ENCODE measurements around the gene OR6B2. TPM values are rescaled to one million over a fixed set of nuclear protein-coding genes. Genes with fewer than 3 reads are reported as not detected.
"Not testable (repeated sequence)": the region's sequence is repeated elsewhere in the genome, so short reads cannot be mapped to it uniquely, and the experiment has no call there.

Gene OR6B2
- total RNA-seq, 1 experiment from 2014 or later, result not detected

- H4K20me1 ChIP-seq (ENCODE audit: insufficient read depth, low read depth, low read length), result no peaks in the 10 kb centered on the region
- H3K4me2 ChIP-seq (ENCODE audit: low read depth, low read length, poor library complexity, severe bottlenecking), result no peak overlapping the region
- no peaks in the 10 kb centered on the region for H3K9me2 ChIP-seq (replicated peaks; ENCODE audit: insufficient read depth, low read length)
- H3K4me1 ChIP-seq (ENCODE audit: low read length), result no peaks in the 10 kb centered on the region
- H3K27ac ChIP-seq (ENCODE audit: low read length), result no peak overlapping the region
- DNase-seq, result no peak
- no peak overlapping the region for H2AFZ ChIP-seq (ENCODE audit: low read length)
- no peaks in the 10 kb centered on the region for H3K79me2 ChIP-seq (ENCODE audit: low read length)
- no peaks in the 10 kb centered on the region for H3K36me3 ChIP-seq (ENCODE audit: insufficient read depth, low read length)
- no peaks in the 10 kb centered on the region for H3K27me3 ChIP-seq (ENCODE audit: low read length)
- no peak overlapping the region for H3K4me3 ChIP-seq (ENCODE audit: low read length)
- H3K9me3 ChIP-seq (ENCODE audit: low read length), result no peaks in the 10 kb centered on the region
- H3K9ac ChIP-seq (ENCODE audit: low read length), result no peak overlapping the region
These were observed 18.0 kb upstream of the OR6B2 start for GRCh38 chr2:240048237-240048636.

- no peak for DNase-seq
These were observed 14.9 kb upstream of the OR6B2 start for GRCh38 chr2:240045098-240045497.

GRCh38 chr2:240044096-240044495 lies 13.9 kb upstream of the OR6B2 start:
- H2AFZ ChIP-seq (ENCODE audit: low read length); H3K9me3 ChIP-seq (ENCODE audit: low read length); H3K4me1 ChIP-seq (ENCODE audit: low read length); H3K9me2 ChIP-seq (replicated peaks; ENCODE audit: insufficient read depth, low read length); H3K4me2 ChIP-seq (ENCODE audit: low read depth, low read length, poor library complexity, severe bottlenecking); DNase-seq; H3K27ac ChIP-seq (ENCODE audit: low read length); H3K36me3 ChIP-seq (ENCODE audit: insufficient read depth, low read length); H4K20me1 ChIP-seq (ENCODE audit: insufficient read depth, low read depth, low read length); H3K79me2 ChIP-seq (ENCODE audit: low read length); H3K27me3 ChIP-seq (ENCODE audit: low read length); H3K4me3 ChIP-seq (ENCODE audit: low read length); H3K9ac ChIP-seq (ENCODE audit: low read length): not testable (repeated sequence)

More at GRCh38 chr2:240045098-240045497, 14.9 kb upstream of the OR6B2 start:
- Histone ChIP-seq H3K36me3 (ENCODE audit: insufficient read depth, low read length) (no peaks in the 10 kb centered on the region), H4K20me1 (ENCODE audit: insufficient read depth, low read depth, low read length) (no peaks in the 10 kb centered on the region), H2AFZ (ENCODE audit: low read length) (no peak overlapping the region), H3K4me1 (ENCODE audit: low read length) (no peaks in the 10 kb centered on the region), H3K9me2 (replicated peaks; ENCODE audit: insufficient read depth, low read length) (no peaks in the 10 kb centered on the region), H3K79me2 (ENCODE audit: low read length) (no peaks in the 10 kb centered on the region), H3K9ac (ENCODE audit: low read length) (no peak overlapping the region), H3K27me3 (ENCODE audit: low read length) (no peaks in the 10 kb centered on the region), H3K9me3 (ENCODE audit: low read length) (no peaks in the 10 kb centered on the region), H3K4me3 (ENCODE audit: low read length) (no peak overlapping the region), H3K4me2 (ENCODE audit: low read depth, low read length, poor library complexity, severe bottlenecking) (no peak overlapping the region), H3K27ac (ENCODE audit: low read length) (no peak overlapping the region)

DNA sequence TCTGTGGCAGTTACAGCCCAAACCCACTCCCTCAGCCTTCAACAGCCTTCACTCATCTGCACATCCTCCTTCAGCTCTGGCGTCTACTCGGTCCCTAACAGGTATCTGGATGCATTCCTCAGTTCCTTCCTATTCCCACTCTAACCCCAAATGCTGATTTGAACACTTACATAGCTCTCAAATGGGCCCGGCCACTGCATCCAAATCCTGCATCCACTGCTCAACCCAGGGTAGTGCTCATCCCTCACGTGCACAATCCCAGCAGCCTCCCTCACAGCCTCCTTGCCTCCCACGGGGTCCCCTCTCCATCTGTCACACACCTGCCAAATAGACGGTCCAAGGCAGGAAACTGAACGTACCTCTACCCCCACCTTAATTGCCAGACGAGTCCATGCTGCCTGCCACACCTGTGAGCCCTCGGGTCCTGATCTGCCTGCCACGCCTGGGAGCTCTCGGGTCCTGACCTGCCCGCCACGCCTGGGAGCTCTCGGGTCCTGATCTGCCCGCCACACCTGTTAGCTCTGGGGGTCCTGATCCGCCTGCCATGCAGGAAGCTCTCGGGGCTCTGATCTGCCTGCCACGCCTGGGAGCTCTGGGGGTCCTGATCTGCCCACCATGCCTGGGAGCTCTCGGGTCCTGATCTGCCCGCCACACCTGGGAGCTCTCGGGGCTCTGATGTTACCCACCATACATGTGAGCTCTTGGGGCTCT lies 13.2 kb upstream of the OR6B2 start:
- no peaks in the 10 kb centered on the region for H3K36me3 ChIP-seq (ENCODE audit: insufficient read depth, low read length)
- H3K27ac ChIP-seq (ENCODE audit: low read length), result no peak overlapping the region
- no peak overlapping the region for H3K4me3 ChIP-seq (ENCODE audit: low read length)
- no peak overlapping the region for H3K9ac ChIP-seq (ENCODE audit: low read length)
- H2AFZ ChIP-seq (ENCODE audit: low read length), result no peak overlapping the region
- no peaks in the 10 kb centered on the region for H3K4me1 ChIP-seq (ENCODE audit: low read length)
- no peaks in the 10 kb centered on the region for H3K9me2 ChIP-seq (replicated peaks; ENCODE audit: insufficient read depth, low read length)
- H3K79me2 ChIP-seq (ENCODE audit: low read length), result no peaks in the 10 kb centered on the region
- no peaks in the 10 kb centered on the region for H3K9me3 ChIP-seq (ENCODE audit: low read length)
- DNase-seq, result no peak
- no peaks in the 10 kb centered on the region for H4K20me1 ChIP-seq (ENCODE audit: insufficient read depth, low read depth, low read length)
- no peaks in the 10 kb centered on the region for H3K27me3 ChIP-seq (ENCODE audit: low read length)
- no peak overlapping the region for H3K4me2 ChIP-seq (ENCODE audit: low read depth, low read length, poor library complexity, severe bottlenecking)

DNA sequence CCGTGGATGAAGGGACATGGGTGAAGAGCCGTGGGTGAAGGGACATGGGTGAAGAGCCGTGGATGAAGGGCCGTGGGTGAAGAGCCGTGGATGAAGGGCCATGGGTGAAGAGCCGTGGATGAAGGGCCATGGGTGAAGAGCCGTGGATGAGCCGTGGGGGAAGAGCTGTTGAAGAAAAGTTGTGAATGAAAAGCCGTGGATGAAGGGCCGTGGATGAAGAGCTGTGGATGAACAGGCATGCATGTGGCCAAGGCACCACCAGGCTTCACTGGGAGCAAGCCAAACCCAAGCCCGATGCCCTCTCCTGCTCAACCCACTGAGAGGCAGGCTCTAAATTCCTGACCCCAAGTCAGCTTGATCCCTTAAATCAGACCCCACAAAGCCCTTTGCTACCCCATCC lies 12.5 kb upstream of the OR6B2 start:
- no peak overlapping the region for H2AFZ ChIP-seq (ENCODE audit: low read length)
- no peaks in the 10 kb centered on the region for H4K20me1 ChIP-seq (ENCODE audit: insufficient read depth, low read depth, low read length)
- no peak overlapping the region for H3K4me3 ChIP-seq (ENCODE audit: low read length)
- H3K27me3 ChIP-seq (ENCODE audit: low read length), result no peaks in the 10 kb centered on the region
- no peaks in the 10 kb centered on the region for H3K4me1 ChIP-seq (ENCODE audit: low read length)
- no peaks in the 10 kb centered on the region for H3K36me3 ChIP-seq (ENCODE audit: insufficient read depth, low read length)
- no peak overlapping the region for H3K27ac ChIP-seq (ENCODE audit: low read length)
- no peaks in the 10 kb centered on the region for H3K9me2 ChIP-seq (replicated peaks; ENCODE audit: insufficient read depth, low read length)
- no peaks in the 10 kb centered on the region for H3K79me2 ChIP-seq (ENCODE audit: low read length)
- H3K9ac ChIP-seq (ENCODE audit: low read length), result no peak overlapping the region
- no peak overlapping the region for H3K4me2 ChIP-seq (ENCODE audit: low read depth, low read length, poor library complexity, severe bottlenecking)
- no peaks in the 10 kb centered on the region for H3K9me3 ChIP-seq (ENCODE audit: low read length)
- no peak for DNase-seq

- Histone ChIP-seq H4K20me1 (ENCODE audit: insufficient read depth, low read depth, low read length) (no peaks in the 10 kb centered on the region), H3K4me2 (ENCODE audit: low read depth, low read length, poor library complexity, severe bottlenecking) (no peak overlapping the region), H3K4me3 (ENCODE audit: low read length) (no peak overlapping the region), H3K79me2 (ENCODE audit: low read length) (no peaks in the 10 kb centered on the region), H3K36me3 (ENCODE audit: insufficient read depth, low read length) (no peaks in the 10 kb centered on the region), H3K27ac (ENCODE audit: low read length) (no peak overlapping the region), H3K4me1 (ENCODE audit: low read length) (no peaks in the 10 kb centered on the region), H3K9me3 (ENCODE audit: low read length) (no peaks in the 10 kb centered on the region), H3K9ac (ENCODE audit: low read length) (no peak overlapping the region), H3K27me3 (ENCODE audit: low read length) (no peaks in the 10 kb centered on the region), H3K9me2 (replicated peaks; ENCODE audit: insufficient read depth, low read length) (no peaks in the 10 kb centered on the region), H2AFZ (ENCODE audit: low read length) (no peak overlapping the region)
- DNase-seq, result no peak
These were observed 11.1 kb upstream of the OR6B2 start for GRCh38 chr2:240041363-240041762.

GRCh38 chr2:240037358-240037757 lies 7.1 kb upstream of the OR6B2 start:
- Histone ChIP-seq H3K9me2 (replicated peaks; ENCODE audit: insufficient read depth, low read length) (no peaks in the 10 kb centered on the region), H3K36me3 (ENCODE audit: insufficient read depth, low read length) (no peaks in the 10 kb centered on the region), H3K9me3 (ENCODE audit: low read length) (no peaks in the 10 kb centered on the region), H3K4me1 (ENCODE audit: low read length) (no peaks in the 10 kb centered on the region), H3K9ac (ENCODE audit: low read length) (no peak overlapping the region), H3K4me2 (ENCODE audit: low read depth, low read length, poor library complexity, severe bottlenecking) (no peak overlapping the region), H3K4me3 (ENCODE audit: low read length) (no peak overlapping the region), H3K27ac (ENCODE audit: low read length) (no peak overlapping the region), H4K20me1 (ENCODE audit: insufficient read depth, low read depth, low read length) (no peaks in the 10 kb centered on the region), H3K27me3 (ENCODE audit: low read length) (no peaks in the 10 kb centered on the region), H3K79me2 (ENCODE audit: low read length) (no peaks in the 10 kb centered on the region), H2AFZ (ENCODE audit: low read length) (no peak overlapping the region)
- DNase-seq, result no peak

DNA sequence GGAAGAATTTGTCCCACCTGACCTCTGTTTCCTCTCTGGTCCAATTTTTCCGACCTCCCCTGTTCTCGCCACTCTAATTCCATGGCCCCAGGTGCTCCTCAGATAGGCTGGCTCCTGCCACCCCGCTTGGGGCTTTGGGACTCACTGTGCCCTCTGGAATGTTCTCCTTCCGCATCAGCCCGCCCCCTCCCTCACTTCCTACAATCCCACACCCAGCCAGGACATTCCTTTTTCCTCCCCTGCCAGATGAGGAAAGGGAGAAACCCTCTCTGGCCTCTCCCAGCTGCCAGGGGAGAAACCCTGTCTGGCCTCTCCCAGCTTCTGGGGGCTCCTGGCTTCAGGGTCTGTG lies 3.1 kb upstream of the OR6B2 start:
- Histone ChIP-seq H3K4me1 (ENCODE audit: low read length) (no peaks in the 10 kb centered on the region), H3K27me3 (ENCODE audit: low read length) (no peaks in the 10 kb centered on the region)
- no peak for DNase-seq

More for the DNA sequence above, 3.1 kb upstream of the OR6B2 start:
- Histone ChIP-seq H3K79me2 (ENCODE audit: low read length) (no peaks in the 10 kb centered on the region), H3K36me3 (ENCODE audit: insufficient read depth, low read length) (no peaks in the 10 kb centered on the region), H2AFZ (ENCODE audit: low read length) (no peak overlapping the region), H3K9ac (ENCODE audit: low read length) (no peak overlapping the region), H3K9me2 (replicated peaks; ENCODE audit: insufficient read depth, low read length) (no peaks in the 10 kb centered on the region), H3K4me3 (ENCODE audit: low read length) (no peak overlapping the region), H4K20me1 (ENCODE audit: insufficient read depth, low read depth, low read length) (no peaks in the 10 kb centered on the region), H3K27ac (ENCODE audit: low read length) (no peak overlapping the region), H3K4me2 (ENCODE audit: low read depth, low read length, poor library complexity, severe bottlenecking) (no peak overlapping the region), H3K9me3 (ENCODE audit: low read length) (no peaks in the 10 kb centered on the region)

Measured in Karpas-422 (cell line).